Muscle of leg (tissue), 11 donors: ENCODE results near the gene CSMD2. TPM values are rescaled to one million over a fixed set of nuclear protein-coding genes. Genes with fewer than 3 reads are reported as not detected.

ENCODE experiments used
- DNase-seq: peaks from one replicate; pipeline ENCODE4 v3.0.0; 2013
- H3K27ac ChIP-seq: one replicate; pipeline ENCODE4 v1.5.1; 2013; ENCODE audit warnings: mild to moderate bottlenecking, low read length, control low read depth
- H3K27me3 ChIP-seq: one replicate; pipeline ENCODE4 v1.6.1; 2013; ENCODE audit warnings: low read length; ENCODE audit not compliant: control insufficient read depth, insufficient read depth
- H3K36me3 ChIP-seq: one replicate; pipeline ENCODE4 v1.6.1; 2013; ENCODE audit warnings: low read length; ENCODE audit not compliant: control insufficient read depth, insufficient read depth
- H3K4me1 ChIP-seq: one replicate; pipeline ENCODE4 v1.6.1; 2013; ENCODE audit warnings: low read length; ENCODE audit not compliant: control insufficient read depth, insufficient read depth
- H3K4me3 ChIP-seq: one replicate; pipeline ENCODE4 v1.5.1; 2013; ENCODE audit warnings: low read length, control low read depth
- H3K9me3 ChIP-seq: replicated peaks from 2 replicates; pipeline ENCODE4 v1.6.1; 2013; ENCODE audit warnings: low read depth, low read length; ENCODE audit not compliant: control insufficient read depth
- WGBS: methylation state at CpG from one replicate; pipeline ENCODE4 v1.1.5; 2013; ENCODE audit warnings: missing lambda C conversion rate; ENCODE audit not compliant: insufficient coverage; 5-methylcytosine and 5-hydroxymethylcytosine counted together
- polyA plus RNA-seq, 8 donors: library from polyadenylated mRNA; unstranded; fragments of 120-200 nt; gene quantifications; one replicate each; pipeline versions ENCODE4 v1.2.1 to v1.2.3, GENCODE V29; 2013; ENCODE audit warnings: inconsistent platforms in 1 of 8, low replicate concordance in 1 of 8; ENCODE audit not compliant: insufficient read length in 8 of 8, insufficient read depth in 1 of 8
- total RNA-seq: library from RNA; stranded (reverse); fragments of 120-200 nt; gene quantifications from one replicate; pipeline ENCODE4 v1.2.4, GENCODE V29; 2013

The CSMD2 gene
- total and polyA plus RNA-seq, 9 donors: 0.27 to 1.6 (median 0.52) TPM

DNA sequence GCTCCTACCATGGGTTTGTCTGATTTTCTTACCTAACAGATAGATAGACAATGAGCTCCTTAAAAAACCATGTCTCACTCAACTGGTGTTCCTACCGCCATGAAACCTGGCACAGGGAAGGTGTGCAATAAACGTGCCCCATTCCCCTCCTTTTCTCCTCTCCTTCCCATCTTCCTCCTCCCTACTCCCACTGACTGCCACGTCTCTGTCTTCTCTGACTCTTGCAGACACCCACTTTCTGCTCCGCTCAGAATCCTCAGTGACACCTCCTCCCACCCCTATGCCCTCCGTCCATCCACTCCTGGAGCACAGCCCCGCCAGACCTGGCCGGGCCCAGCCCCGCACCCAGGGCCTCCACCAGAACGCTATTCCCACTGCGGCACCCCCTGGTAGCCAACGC lies 248.2 kb downstream of the CSMD2 start:
- no peaks in the 10 kb centered on the region for H3K4me1 ChIP-seq
- no peak overlapping the region for H3K27ac ChIP-seq
- no peak for DNase-seq
- no peaks in the 10 kb centered on the region for H3K36me3 ChIP-seq
- no peak overlapping the region for H3K4me3 ChIP-seq
- no peaks in the 10 kb centered on the region for H3K27me3 ChIP-seq
- H3K9me3 ChIP-seq: no peaks in the 10 kb centered on the region
- WGBS: 84% methylated on average over 11 of the region's 11 CpGs

DNA sequence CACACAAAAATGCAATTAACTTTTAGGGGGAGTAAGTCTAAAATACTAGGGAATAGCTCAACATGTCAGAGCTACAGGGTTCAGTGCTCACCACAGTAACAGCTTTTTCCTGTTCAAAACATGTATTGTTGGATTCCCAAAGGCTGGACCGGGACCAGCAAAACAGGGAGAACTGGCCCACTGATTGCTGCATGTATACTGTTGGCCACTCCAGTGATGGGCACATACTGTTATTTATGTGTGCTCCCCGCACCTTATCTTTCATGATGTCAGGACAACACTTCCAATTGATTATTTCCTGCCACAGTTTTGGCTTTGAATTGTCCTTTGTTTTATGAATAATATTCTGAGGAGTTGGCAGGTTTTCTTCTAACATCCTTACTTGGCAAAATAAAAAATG lies 250.5 kb downstream of the CSMD2 start:
- Histone ChIP-seq H3K36me3 (no peaks in the 10 kb centered on the region), H3K27ac (no peak overlapping the region), H3K9me3 (no peaks in the 10 kb centered on the region), H3K4me1 (no peaks in the 10 kb centered on the region), H3K27me3 (no peaks in the 10 kb centered on the region), H3K4me3 (no peak overlapping the region)
- no peak for DNase-seq
- WGBS: 70% methylated on average over 1 of the region's 2 CpGs

DNA sequence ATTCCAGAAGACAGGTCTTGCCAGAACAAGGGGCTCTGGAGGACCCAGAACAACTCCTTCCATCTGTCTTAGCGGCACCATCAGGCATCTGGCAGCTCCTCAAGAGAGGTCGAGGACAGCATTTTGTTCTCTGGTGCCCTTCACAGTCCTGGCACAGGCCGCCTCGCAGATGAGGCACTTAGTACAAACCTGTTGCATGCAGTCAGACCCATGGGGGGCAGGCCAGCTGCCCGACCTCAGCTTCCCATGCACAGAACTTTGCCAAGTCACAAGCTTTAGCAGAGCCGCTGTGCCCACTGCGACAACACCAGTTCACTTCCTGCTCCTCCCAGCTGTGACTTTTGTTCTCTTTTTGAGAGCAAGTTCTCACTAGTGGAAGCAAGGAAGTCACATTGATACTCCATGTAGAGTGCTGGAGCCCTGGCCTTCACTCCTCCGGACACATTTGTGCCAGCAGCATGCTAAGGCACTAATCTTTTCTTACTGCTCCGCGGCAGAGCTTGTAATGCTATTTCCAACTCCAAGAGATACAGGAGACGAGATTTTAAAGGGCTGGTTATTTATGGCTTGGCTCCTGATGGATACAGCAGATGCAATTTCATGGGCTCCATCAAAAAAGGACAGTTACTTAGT lies 256.6 kb downstream of the CSMD2 start:
- no peak for DNase-seq

DNA sequence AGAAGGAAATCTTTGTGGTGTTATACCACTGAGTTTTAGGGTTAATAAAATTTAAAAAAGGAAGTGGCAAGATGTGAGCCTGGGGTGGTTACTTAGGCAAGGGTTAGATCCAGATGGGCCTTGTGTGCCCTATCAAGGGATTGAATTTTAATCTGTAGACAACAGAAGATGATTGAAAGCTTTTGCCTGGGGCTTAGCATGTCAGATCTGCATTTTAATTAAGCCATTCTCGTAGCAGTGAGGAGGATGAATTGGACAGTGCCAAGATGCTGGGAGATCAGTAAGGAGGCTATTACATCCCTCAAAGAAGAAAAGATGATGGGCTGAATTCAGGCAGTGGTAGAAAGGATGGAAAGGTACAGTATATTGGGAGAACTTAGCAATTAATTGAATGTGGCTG lies 258.9 kb downstream of the CSMD2 start:
- Histone ChIP-seq H3K4me3 (no peak overlapping the region), H3K9me3 (no peaks in the 10 kb centered on the region), H3K4me1 (no peaks in the 10 kb centered on the region), H3K27me3 (peaks cover 3% of the 10 kb centered on the region), H3K36me3 (no peaks in the 10 kb centered on the region), H3K27ac (no peak overlapping the region)
- DNase-seq: no peak
- WGBS: 71% methylated on average over 1 of the region's 1 CpG

More for the DNA sequence above, 256.6 kb downstream of the CSMD2 start:
- H3K36me3 ChIP-seq: no peaks in the 10 kb centered on the region
- no peak overlapping the region for H3K4me3 ChIP-seq
- no peaks in the 10 kb centered on the region for H3K4me1 ChIP-seq
- 67% methylated on average over 8 of the region's 11 CpGs for WGBS
- H3K27ac ChIP-seq: no peak overlapping the region
- no peaks in the 10 kb centered on the region for H3K27me3 ChIP-seq
- H3K9me3 ChIP-seq: no peaks in the 10 kb centered on the region

DNA sequence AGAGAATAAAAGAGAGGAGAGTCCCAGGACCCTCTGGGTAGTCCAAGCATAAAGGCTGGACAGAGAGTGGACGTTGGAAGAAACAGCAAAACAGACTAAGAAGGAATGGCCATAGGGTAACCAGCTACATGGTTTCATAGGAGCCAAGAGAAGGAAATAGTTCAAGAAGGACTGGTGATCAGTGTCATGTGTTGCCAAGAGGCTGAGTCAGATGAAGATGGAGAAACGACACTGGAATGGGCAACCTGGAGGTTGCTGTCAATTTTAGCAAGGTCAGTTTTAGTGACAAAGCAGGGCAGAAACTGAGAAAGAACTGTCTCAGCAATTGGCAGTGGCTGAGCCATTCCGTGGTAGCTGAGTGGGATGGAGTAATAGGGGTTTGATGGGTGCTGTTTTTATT lies 259.8 kb downstream of the CSMD2 start:
- Histone ChIP-seq H3K4me1 (no peaks in the 10 kb centered on the region), H3K27me3 (peaks cover 3% of the 10 kb centered on the region), H3K9me3 (no peaks in the 10 kb centered on the region), H3K27ac (no peak overlapping the region), H3K36me3 (no peaks in the 10 kb centered on the region), H3K4me3 (no peak overlapping the region)
- no peak for DNase-seq
- 64% methylated on average over 3 of the region's 3 CpGs for WGBS

DNA sequence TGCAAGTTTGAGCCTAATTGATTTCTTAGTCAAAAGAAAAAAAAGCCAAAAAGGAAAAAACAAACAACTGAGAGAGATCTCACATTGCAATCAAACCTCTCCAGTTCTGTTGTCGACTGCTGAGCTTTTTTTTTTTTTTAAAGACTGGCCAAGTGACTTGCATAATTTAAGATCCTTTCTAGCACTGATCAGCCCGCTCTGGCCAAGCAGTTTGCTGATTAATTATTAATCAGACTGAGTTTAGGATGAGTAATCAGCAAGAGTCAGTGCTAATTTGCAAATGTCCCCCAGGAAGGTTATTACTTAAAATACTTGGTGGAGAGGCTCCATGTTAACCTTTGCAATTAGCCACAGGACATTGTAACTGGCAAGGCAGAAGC lies 261.8 kb downstream of the CSMD2 start:
- Histone ChIP-seq H3K4me3 (no peak overlapping the region), H3K36me3 (no peaks in the 10 kb centered on the region), H3K4me1 (no peaks in the 10 kb centered on the region), H3K9me3 (no peaks in the 10 kb centered on the region), H3K27me3 (peaks cover 3% of the 10 kb centered on the region), H3K27ac (no peak overlapping the region)
- WGBS: 60% methylated on average over 1 of the region's 2 CpGs
- DNase-seq: no peak

DNA sequence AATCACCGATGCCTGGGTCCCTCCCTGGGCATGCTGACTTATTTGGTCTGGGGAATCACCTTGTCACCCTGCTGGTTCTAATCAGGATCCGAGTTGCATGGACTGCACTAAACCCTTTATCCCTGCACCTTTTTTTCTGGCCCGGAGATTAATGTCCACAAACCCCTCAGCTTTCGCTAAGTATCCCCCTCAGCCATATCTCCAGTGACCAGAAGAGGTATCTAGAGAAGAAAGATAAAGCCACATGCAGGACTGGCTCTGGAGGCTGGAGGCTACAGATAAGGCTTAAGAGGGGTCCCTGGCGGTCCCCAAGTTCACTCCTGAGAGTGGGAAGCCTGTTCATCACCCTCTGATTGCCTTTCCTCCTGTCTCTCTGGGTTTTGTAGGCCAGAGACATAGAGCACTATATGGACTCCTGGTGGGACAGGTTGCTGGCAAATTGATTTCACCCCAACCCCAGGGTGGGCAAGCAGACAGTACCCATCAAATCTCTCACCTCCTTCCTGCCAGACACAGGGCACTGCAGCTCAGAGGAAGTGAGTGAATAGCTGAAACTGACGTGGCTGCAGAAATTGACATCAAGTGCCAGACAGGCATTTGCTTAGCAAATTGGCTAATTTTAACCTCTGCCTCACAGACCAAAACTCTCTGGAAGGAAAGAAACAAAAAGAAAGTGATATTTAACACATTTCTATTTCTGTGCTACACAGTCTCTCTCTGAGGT lies 262.4 kb downstream of the CSMD2 start:
- Histone ChIP-seq H3K4me1 (no peaks in the 10 kb centered on the region), H3K9me3 (no peaks in the 10 kb centered on the region), H3K27me3 (peaks cover 3% of the 10 kb centered on the region), H3K27ac (no peak overlapping the region), H3K36me3 (no peaks in the 10 kb centered on the region), H3K4me3 (no peak overlapping the region)
- 44% methylated on average over 3 of the region's 6 CpGs for WGBS
- no peak for DNase-seq

DNA sequence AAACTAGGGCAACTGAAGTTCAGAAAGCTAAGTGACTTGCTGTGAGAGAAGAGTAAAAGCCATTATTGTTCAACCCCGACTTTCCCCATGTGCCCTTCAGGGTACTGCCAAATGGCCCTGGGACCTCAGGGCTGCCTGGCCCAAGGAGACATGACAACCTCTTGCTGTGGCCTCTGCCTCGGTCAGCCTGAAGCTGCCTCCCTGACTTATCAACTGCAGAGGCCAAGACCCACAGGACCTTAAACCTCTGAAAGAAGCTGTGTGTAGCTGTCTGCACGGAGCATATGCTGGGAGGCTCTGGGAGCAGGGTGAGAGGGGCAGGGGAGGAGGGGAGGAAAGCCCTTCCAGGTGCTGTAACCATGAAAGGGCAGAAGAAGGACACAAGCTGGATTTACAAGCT lies 265.3 kb downstream of the CSMD2 start:
- Histone ChIP-seq H3K27me3 (peaks cover 3% of the 10 kb centered on the region), H3K9me3 (no peaks in the 10 kb centered on the region), H3K4me1 (no peaks in the 10 kb centered on the region), H3K27ac (no peak overlapping the region), H3K4me3 (no peak overlapping the region), H3K36me3 (no peaks in the 10 kb centered on the region)
- no peak for DNase-seq
- WGBS: 56% methylated on average over 3 of the region's 3 CpGs

DNA sequence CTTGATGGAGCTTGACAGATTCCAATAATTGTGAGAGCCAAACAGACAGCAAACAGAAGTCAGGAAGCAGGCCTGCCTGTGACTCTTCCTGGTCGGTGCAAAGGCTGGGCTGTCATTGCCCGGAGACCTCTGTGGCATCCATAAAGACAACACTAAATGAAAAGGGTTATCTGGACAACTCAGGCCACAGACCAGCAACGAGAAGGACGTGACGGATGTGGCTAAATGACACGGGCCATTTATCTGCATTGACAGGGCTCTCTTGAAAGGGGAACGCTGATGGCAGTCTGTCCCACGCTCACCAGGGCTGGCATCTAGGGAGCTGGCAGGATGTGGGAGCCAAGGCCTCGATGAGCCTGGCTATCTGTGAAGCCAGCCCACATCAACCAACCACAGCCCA lies 266.1 kb downstream of the CSMD2 start:
- Histone ChIP-seq H3K9me3 (no peaks in the 10 kb centered on the region), H3K4me1 (no peaks in the 10 kb centered on the region), H3K36me3 (no peaks in the 10 kb centered on the region), H3K27ac (no peak overlapping the region), H3K4me3 (no peak overlapping the region), H3K27me3 (peaks cover 3% of the 10 kb centered on the region)
- WGBS: 61% methylated on average over 9 of the region's 9 CpGs
- DNase-seq: no peak

DNA sequence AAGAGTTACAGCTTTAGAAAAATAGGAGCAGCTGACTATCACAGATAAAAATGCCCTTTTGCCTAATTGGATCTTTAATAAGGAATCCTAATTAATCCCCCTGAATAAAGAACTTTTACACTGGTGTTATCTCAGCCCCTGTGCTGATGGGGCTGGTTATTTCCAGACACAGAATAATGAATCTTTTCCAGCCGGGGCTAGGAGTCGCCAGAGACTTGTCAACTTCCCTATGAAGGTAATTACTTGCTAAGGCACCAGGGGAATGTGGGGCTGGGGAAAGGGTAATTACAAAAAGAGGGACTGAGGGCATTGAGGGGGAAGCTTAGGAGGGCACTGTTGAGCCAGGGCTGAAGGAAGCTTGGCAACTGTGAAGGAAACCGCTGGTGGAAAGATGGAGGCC lies 266.6 kb downstream of the CSMD2 start:
- DNase-seq: no peak
- Histone ChIP-seq H3K4me1 (no peaks in the 10 kb centered on the region), H3K36me3 (no peaks in the 10 kb centered on the region)

More for the DNA sequence above, 266.6 kb downstream of the CSMD2 start:
- H3K27ac ChIP-seq: no peak overlapping the region
- H3K4me3 ChIP-seq: no peak overlapping the region
- H3K27me3 ChIP-seq: peaks cover 3% of the 10 kb centered on the region
- WGBS: 78% methylated on average over 1 of the region's 3 CpGs
- H3K9me3 ChIP-seq: no peaks in the 10 kb centered on the region
